ENCODE measurements around the gene CD47. TPM values are rescaled to one million over a fixed set of nuclear protein-coding genes. Genes with fewer than 3 reads are reported as not detected.

Gene CD47
- total and polyA plus RNA-seq, 2 experiments from 2014 or later, result 81.7 to 101 TPM

DNA sequence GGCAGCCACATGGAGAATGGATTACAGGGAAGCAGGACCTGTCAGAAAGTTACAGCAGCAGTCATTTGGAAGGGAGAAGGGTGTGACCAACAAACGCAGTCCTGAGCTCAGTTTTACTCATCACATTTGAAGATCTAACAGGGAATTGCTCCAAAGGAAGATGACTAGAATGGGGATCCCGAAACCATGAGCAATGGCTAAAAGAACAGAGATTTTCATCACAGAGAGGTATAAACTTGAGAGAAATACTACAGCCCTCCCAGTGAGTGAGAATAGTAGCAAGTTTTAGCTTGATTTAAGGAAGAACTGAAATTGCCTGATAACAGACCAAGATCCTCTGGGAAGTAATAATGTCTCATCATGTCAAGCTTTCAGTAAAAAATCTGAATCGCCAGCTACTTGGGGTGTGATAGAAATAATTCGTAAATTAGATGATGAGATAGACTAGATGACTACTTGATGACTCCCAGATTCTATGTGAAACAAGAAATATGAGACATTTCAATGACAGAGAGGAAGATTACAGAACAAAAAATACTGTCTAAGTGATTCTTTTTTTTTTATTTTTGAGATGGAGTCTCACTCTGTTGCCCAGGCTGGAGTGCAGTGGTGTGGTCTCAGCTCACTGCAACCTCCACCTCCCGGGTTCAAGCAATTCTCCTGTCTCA, 16.9 kb downstream of the CD47 start:
- no peaks in the 10 kb centered on the region for H3K79me2 ChIP-seq
- WGBS (ENCODE audit: low lambda C conversion rate, missing lambda C conversion rate), result 92% methylated on average over 5 of the region's 5 CpGs
- no peak overlapping the region for H3K4me2 ChIP-seq

DNA sequence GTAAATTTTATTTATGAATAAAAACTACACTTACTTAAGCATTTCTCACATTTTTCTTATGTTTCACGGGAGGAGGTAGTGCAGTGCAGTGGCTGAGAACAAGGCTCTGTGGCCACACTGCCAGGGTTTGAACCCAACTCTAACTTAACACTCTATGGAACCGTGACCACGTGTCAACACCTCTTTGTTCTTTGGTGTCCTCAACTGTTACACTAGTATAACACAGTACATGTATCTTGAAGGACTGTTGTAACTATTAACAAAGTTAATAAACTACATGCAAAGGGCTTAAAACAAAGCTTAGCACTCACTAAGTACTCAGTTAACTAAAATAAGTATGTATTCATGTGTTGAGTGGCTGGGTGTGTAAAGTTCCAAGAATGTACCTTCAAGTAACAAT, 19.5 kb downstream of the CD47 start:
- TF ChIP-seq, protein P1, sequence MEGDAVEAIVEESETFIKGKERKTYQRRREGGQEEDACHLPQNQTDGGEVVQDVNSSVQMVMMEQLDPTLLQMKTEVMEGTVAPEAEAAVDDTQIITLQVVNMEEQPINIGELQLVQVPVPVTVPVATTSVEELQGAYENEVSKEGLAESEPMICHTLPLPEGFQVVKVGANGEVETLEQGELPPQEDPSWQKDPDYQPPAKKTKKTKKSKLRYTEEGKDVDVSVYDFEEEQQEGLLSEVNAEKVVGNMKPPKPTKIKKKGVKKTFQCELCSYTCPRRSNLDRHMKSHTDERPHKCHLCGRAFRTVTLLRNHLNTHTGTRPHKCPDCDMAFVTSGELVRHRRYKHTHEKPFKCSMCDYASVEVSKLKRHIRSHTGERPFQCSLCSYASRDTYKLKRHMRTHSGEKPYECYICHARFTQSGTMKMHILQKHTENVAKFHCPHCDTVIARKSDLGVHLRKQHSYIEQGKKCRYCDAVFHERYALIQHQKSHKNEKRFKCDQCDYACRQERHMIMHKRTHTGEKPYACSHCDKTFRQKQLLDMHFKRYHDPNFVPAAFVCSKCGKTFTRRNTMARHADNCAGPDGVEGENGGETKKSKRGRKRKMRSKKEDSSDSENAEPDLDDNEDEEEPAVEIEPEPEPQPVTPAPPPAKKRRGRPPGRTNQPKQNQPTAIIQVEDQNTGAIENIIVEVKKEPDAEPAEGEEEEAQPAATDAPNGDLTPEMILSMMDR (IDR thresholded peaks at IDR 0.05; ENCODE audit: poor library complexity), result no peak
- TF ChIP-seq EZH2 (IDR thresholded peaks at IDR 0.05; ENCODE audit: borderline replicate concordance) (no peak), EZH2phosphoT487 (IDR thresholded peaks at IDR 0.05; ENCODE audit: low read depth, severe bottlenecking, unreplicated experiment) (no peak)
- no peaks in the 10 kb centered on the region for H3K4me1 ChIP-seq (ENCODE audit: insufficient read depth)
- 89% methylated on average over 3 of the region's 3 CpGs for WGBS (ENCODE audit: low lambda C conversion rate, missing lambda C conversion rate)
- H3K9me3 ChIP-seq (ENCODE audit: low read depth), result no peaks in the 10 kb centered on the region
- no peak overlapping the region for H3K4me3 ChIP-seq
- H3K9me2 ChIP-seq (replicated peaks; ENCODE audit: insufficient read depth), result no peaks in the 10 kb centered on the region
- no peak for DNase-seq (ENCODE audit: low spot score)
- no peak overlapping the region for H3K27ac ChIP-seq
- no peaks in the 10 kb centered on the region for H4K20me1 ChIP-seq (ENCODE audit: insufficient read depth, poor library complexity, severe bottlenecking)
- no peak overlapping the region for H2AFZ ChIP-seq
- H3K36me3 ChIP-seq (replicated peaks; ENCODE audit: insufficient read depth, low read depth), result no peaks in the 10 kb centered on the region
- H3K4me2 ChIP-seq, result no peak overlapping the region
- no peaks in the 10 kb centered on the region for H3K27me3 ChIP-seq
- H3K79me2 ChIP-seq, result no peaks in the 10 kb centered on the region

More for the DNA sequence above, 16.9 kb downstream of the CD47 start:
- H3K4me3 ChIP-seq, result no peak overlapping the region
- H3K27me3 ChIP-seq, result no peaks in the 10 kb centered on the region
- H3K9me2 ChIP-seq (replicated peaks; ENCODE audit: insufficient read depth), result no peaks in the 10 kb centered on the region
- H3K4me1 ChIP-seq (ENCODE audit: insufficient read depth), result no peaks in the 10 kb centered on the region
- H3K36me3 ChIP-seq (replicated peaks; ENCODE audit: insufficient read depth, low read depth), result no peaks in the 10 kb centered on the region
- H3K9me3 ChIP-seq (ENCODE audit: low read depth), result no peaks in the 10 kb centered on the region
- no peak overlapping the region for H3K27ac ChIP-seq
- no peaks in the 10 kb centered on the region for H4K20me1 ChIP-seq (ENCODE audit: insufficient read depth, poor library complexity, severe bottlenecking)
- TF ChIP-seq, protein P1 (IDR thresholded peaks at IDR 0.05; ENCODE audit: poor library complexity), result no peak
- TF ChIP-seq EZH2phosphoT487 (IDR thresholded peaks at IDR 0.05; ENCODE audit: low read depth, severe bottlenecking, unreplicated experiment), result no peak
- no peak overlapping the region for H2AFZ ChIP-seq
- DNase-seq (ENCODE audit: low spot score), result no peak

DNA sequence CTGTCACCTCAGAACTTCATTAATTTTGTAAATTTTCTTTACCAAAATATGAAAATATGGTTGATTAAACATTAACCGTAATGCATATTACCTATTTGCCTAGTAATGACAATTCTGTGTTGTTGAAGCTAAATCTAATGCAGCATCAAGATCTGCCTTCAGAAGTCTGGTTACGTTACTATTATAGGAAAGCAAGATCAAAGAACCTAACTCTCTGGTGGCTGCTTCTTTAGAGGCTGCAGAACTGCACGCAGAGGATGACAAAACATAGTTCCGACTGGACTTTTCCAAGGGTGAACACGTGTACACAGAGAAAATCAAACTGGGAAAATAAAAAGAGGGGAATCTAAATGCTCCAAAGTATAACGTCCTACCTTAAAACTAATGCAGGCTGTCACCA, 20.5 kb downstream of the CD47 start:
- Histone ChIP-seq H3K27ac (no peak overlapping the region), H3K9me3 (ENCODE audit: low read depth) (no peaks in the 10 kb centered on the region), H4K20me1 (ENCODE audit: insufficient read depth, poor library complexity, severe bottlenecking) (no peaks in the 10 kb centered on the region), H2AFZ (no peak overlapping the region), H3K4me2 (no peak overlapping the region), H3K79me2 (no peaks in the 10 kb centered on the region), H3K27me3 (no peaks in the 10 kb centered on the region), H3K36me3 (replicated peaks; ENCODE audit: insufficient read depth, low read depth) (no peaks in the 10 kb centered on the region), H3K4me3 (no peak overlapping the region), H3K4me1 (ENCODE audit: insufficient read depth) (no peaks in the 10 kb centered on the region), H3K9me2 (replicated peaks; ENCODE audit: insufficient read depth) (no peaks in the 10 kb centered on the region)
- TF ChIP-seq EZH2 (IDR thresholded peaks at IDR 0.05; ENCODE audit: borderline replicate concordance) (no peak), EZH2phosphoT487 (IDR thresholded peaks at IDR 0.05; ENCODE audit: low read depth, severe bottlenecking, unreplicated experiment) (no peak)
- TF ChIP-seq, protein P1 (IDR thresholded peaks at IDR 0.05; ENCODE audit: poor library complexity), result no peak
- WGBS (ENCODE audit: low lambda C conversion rate, missing lambda C conversion rate), result 79% methylated on average over 6 of the region's 6 CpGs
- no peak for DNase-seq (ENCODE audit: low spot score)
